NT2/D1 (cell line): ENCODE measurements around the gene RASAL2.

Experiments
- DNase-seq: peaks from one replicate; pipeline ENCODE4 v3.0.0-alpha.2; 2011; ENCODE audit warnings: low read depth, low spot score
- H3K27me3 ChIP-seq: 2 replicates; pipeline ENCODE4 v1.6.0; 2011; ENCODE audit warnings: mild to moderate bottlenecking; ENCODE audit not compliant: insufficient read length, insufficient read depth
- H3K36me3 ChIP-seq: 2 replicates; pipeline ENCODE4 v1.6.1; 2011; ENCODE audit warnings: mild to moderate bottlenecking, low read length, mixed read lengths; ENCODE audit not compliant: insufficient read depth, insufficient read length
- H3K4me1 ChIP-seq: 2 replicates; pipeline ENCODE4 v1.5.1; 2011; ENCODE audit not compliant: insufficient read depth, insufficient read length
- H3K4me3 ChIP-seq: 2 replicates; pipeline ENCODE4 v1.5.1; 2011; ENCODE audit warnings: low read depth; ENCODE audit not compliant: insufficient read length
- H3K9ac ChIP-seq: 2 replicates; pipeline ENCODE4 v1.6.0; 2011; ENCODE audit warnings: low read depth; ENCODE audit not compliant: insufficient read length
- H3K9me3 ChIP-seq: 2 replicates; pipeline ENCODE4 v1.5.1; 2011; ENCODE audit warnings: mild to moderate bottlenecking, low read length; ENCODE audit not compliant: insufficient read depth
- SUZ12 ChIP-seq: IDR thresholded peaks from 2 replicates; pipeline ENCODE4 v1.6.1; 2011; ENCODE audit not compliant: insufficient read length, insufficient read depth; ENCODE audit errors: extremely low read depth
- YY1 ChIP-seq: IDR thresholded peaks from 2 replicates; pipeline ENCODE4 v1.6.1; 2011; ENCODE audit not compliant: insufficient read length, insufficient read depth
- ZNF274 ChIP-seq: IDR thresholded peaks from 2 replicates; pipeline ENCODE4 v1.6.1; 2011; ENCODE audit warnings: mild to moderate bottlenecking, low read depth, low read length

RASAL2 gene

DNA sequence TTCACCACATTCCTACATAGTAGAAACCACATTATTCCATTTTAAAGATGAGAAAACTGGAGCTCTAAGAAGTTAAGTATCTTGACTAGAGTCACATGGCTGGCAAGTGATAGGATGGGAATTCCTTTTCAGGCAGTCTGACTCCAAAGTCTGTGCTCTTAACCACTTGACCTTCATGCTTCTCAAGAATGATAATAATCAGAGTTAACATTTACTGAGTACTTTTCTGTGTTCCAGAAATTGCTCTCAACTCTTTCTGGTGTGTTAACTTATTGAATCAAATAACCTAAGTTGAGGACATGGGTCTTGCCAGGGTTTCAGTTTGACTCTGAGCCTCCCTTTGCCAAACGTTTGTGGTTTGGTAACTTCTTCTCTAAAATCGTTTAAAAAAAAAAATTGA, 169.4 kb downstream of the RASAL2 start:
- Histone ChIP-seq H3K4me1 (no peaks in the 10 kb centered on the region), H3K27me3 (no peaks in the 10 kb centered on the region), H3K4me3 (no peak overlapping the region), H3K36me3 (no peaks in the 10 kb centered on the region), H3K9ac (no peak overlapping the region), H3K9me3 (0 out of 2 replicates have a peak, but pooled peaks cover 3% of the 10 kb centered on the region)
- no peak for DNase-seq
- no peak for TF ChIP-seq SUZ12
- TF ChIP-seq ZNF274, result no peak
- TF ChIP-seq YY1, result no peak

DNA sequence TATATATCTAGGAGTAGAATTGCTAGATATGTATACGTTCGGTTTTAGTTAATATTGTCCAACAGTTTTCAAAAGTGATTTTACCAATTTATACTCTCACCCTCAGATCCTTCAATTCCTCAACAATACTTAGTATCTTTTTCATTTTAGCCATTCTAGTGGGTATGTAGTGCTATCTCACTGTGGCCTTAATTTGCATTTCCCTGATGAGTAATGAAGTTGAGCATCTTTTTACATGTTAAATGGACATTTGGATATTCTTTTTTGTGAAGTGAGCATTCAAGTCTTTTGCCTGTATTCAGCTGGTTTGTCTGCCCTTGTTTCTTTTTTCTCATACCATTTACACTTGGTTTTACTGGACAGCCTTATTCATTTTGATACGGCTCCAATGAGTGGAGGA, 172.2 kb downstream of the RASAL2 start:
- no peak for DNase-seq
- TF ChIP-seq SUZ12, result no peak
- no peak for TF ChIP-seq YY1
- TF ChIP-seq ZNF274, result no peak
- Histone ChIP-seq H3K9ac (no peak overlapping the region), H3K27me3 (no peaks in the 10 kb centered on the region), H3K4me1 (no peaks in the 10 kb centered on the region), H3K4me3 (peak overlapping the region; percentile 9), H3K36me3 (no peaks in the 10 kb centered on the region), H3K9me3 (no peaks in the 10 kb centered on the region)

DNA sequence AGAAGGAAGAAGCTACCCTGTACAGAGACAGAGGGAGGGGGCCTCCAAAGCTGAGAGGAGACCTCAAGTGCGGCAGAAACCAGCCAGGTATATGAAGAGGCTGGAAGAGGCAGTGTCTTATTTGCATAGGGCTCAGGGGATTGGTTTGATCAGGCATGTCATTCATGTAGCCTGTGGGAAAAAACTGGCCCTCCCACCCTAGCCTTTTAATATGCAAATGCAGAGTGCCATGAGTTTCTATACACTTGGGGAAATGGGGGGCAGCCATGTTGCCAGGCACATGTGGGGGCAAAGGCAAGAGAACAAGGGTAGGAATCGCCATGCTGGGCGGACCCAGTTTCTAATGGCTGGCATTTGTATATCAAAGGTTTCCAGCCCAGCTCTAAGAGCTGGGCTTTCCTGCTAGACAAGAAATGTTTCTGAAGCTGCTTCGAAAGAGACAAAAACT, 172.7 kb downstream of the RASAL2 start:
- Histone ChIP-seq H3K4me3 (peak overlapping the region; percentile 9), H3K4me1 (no peaks in the 10 kb centered on the region), H3K9me3 (no peaks in the 10 kb centered on the region), H3K27me3 (no peaks in the 10 kb centered on the region), H3K9ac (no peak overlapping the region), H3K36me3 (no peaks in the 10 kb centered on the region)
- TF ChIP-seq ZNF274 (no peak), YY1 (peak; percentile 64)
- peak; percentile 98 for DNase-seq

DNA sequence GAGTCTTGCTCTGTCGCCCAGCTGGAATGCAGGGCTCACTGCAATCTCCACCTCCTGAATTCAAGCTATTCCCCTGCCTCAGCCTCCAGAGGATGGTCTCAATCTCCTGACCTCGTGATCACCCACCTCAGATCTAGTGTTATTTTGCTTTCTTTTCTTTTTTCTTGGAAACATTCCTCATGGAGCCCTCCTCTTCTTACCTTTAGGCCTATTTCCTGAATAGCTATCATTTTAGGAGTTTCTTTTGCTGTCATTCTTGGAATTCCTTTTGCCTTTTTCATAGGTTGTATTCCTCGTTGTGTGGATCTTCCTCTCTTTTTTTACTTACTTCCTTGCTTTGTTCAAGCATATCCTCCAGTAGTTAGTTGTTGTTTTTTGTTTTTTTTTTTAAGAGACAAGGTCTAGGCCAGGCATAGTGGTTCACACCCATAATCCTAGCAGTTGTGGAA, 173.8 kb downstream of the RASAL2 start:
- Histone ChIP-seq H3K27me3 (no peaks in the 10 kb centered on the region), H3K9ac (no peak overlapping the region), H3K36me3 (no peaks in the 10 kb centered on the region), H3K4me1 (no peaks in the 10 kb centered on the region), H3K4me3 (no peak overlapping the region), H3K9me3 (no peaks in the 10 kb centered on the region)
- TF ChIP-seq YY1, result no peak
- TF ChIP-seq ZNF274, result no peak
- no peak for TF ChIP-seq SUZ12
- DNase-seq, result peak; percentile 87

DNA sequence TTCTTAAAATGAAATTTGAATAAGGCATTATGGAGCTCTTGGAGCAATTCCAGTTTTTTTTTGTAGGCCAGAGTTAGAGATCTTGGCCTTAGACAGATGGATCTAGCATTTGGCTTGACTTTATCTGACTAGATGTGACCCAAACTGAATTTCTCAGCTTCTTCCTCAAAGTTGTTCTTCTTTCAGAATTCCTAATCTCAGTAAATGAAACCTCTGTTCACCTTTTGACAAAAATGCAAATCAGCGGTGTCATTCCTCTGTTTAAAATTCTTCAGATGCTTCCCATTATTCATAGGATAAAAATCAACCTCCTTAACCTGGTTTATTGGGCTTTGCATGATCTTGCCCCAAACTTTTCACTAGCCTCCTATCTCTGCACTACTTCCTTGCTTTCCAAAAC, 177.6 kb downstream of the RASAL2 start:
- Histone ChIP-seq H3K9ac (no peak overlapping the region), H3K27me3 (no peaks in the 10 kb centered on the region), H3K4me3 (no peak overlapping the region), H3K9me3 (no peaks in the 10 kb centered on the region), H3K36me3 (no peaks in the 10 kb centered on the region), H3K4me1 (peaks cover 2% of the 10 kb centered on the region)
- no peak for DNase-seq
- no peak for TF ChIP-seq ZNF274

DNA sequence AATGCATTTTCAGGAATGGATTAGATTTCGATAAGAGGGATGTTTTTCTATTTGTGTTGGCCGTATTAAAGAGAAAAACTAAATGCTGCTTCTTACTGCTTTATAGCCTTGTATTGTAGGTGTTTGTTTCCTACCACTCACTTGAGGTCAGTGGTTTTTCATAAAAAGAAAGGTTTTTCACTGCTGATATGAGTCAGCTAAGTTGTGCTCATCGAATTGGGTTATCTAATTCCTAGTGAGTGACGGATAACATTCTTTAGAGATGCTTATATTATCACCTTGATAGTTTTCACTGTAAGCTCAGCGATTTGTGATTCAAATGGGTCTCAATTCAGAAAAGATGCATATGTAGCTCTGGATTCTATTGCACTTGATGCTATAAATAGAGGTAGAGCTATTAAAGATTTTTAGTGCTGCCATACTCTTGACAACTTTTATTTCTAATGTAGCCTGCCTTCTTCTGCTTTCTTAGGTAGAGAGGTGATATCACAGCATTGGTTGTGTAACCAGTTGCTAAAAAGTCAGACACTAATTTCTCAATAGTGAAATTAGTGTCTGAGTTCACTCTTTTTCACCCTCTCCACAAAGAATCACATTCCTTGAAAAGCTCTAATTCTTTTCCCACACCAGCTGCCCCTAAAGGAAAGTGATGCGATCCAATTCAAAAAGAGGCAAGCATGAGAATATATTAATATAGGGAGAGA, 180.0 kb downstream of the RASAL2 start:
- Histone ChIP-seq H3K27me3 (no peaks in the 10 kb centered on the region), H3K9me3 (peaks cover 11% of the 10 kb centered on the region; the same call in 1 of the 2 replicates), H3K9ac (no peak overlapping the region), H3K4me1 (peaks cover 2% of the 10 kb centered on the region), H3K36me3 (no peaks in the 10 kb centered on the region), H3K4me3 (no peak overlapping the region)
- no peak for DNase-seq
- no peak for TF ChIP-seq YY1
- no peak for TF ChIP-seq SUZ12
- no peak for TF ChIP-seq ZNF274

DNA sequence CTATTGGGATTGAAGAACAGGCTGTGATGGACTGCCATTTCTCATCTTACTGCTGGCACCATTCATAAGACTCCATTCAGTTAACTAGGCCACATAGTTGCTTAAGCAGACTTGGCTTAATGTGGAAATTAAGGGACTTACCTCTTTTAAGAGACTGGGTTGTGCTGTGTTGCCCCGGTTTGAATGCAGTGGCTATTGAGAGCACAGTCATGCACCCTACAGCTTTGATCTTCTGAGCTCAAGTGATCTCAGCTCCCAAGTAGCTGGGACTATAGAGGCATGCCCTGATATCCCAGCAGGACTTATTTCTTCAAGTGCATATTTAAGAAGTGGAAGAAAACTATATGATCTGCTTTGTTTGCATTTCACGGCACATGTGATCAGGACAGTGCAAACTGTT, 181.1 kb downstream of the RASAL2 start:
- Histone ChIP-seq H3K4me3 (no peak overlapping the region), H3K9ac (no peak overlapping the region), H3K36me3 (no peaks in the 10 kb centered on the region), H3K9me3 (peaks cover 11% of the 10 kb centered on the region; the same call in 1 of the 2 replicates), H3K27me3 (no peaks in the 10 kb centered on the region), H3K4me1 (peaks cover 2% of the 10 kb centered on the region)
- no peak for TF ChIP-seq ZNF274
- TF ChIP-seq SUZ12, result no peak
- TF ChIP-seq YY1, result no peak
- DNase-seq, result no peak
